GM13977 (cell line): ENCODE data around the gene AFAP1L2.

Experiments
- DNase-seq: peaks from one replicate; pipeline ENCODE4 v3.0.0; 2012; ENCODE audit warnings: low spot score
- in situ Hi-C: fragments of 300-500 bp; cut with MboI; formaldehyde crosslinking; loops from one replicate; pipeline ENCODE4 v1.12.0; 2022; ENCODE audit warnings: low sequenced_read_pairs, low pct_unique_long_range_greater_than_20kb, mixed read lengths, inconsistent platforms; ENCODE audit not compliant: unreplicated experiment
- TF ChIP-seq, protein P1 (sequence below): IDR thresholded peaks from 2 replicates; pipeline ENCODE4 v1.5.1; 2012; ENCODE audit warnings: mild to moderate bottlenecking, control low read depth; ENCODE audit not compliant: insufficient read depth; ENCODE audit errors: extremely low read depth, missing control alignments

The AFAP1L2 gene, protein sequence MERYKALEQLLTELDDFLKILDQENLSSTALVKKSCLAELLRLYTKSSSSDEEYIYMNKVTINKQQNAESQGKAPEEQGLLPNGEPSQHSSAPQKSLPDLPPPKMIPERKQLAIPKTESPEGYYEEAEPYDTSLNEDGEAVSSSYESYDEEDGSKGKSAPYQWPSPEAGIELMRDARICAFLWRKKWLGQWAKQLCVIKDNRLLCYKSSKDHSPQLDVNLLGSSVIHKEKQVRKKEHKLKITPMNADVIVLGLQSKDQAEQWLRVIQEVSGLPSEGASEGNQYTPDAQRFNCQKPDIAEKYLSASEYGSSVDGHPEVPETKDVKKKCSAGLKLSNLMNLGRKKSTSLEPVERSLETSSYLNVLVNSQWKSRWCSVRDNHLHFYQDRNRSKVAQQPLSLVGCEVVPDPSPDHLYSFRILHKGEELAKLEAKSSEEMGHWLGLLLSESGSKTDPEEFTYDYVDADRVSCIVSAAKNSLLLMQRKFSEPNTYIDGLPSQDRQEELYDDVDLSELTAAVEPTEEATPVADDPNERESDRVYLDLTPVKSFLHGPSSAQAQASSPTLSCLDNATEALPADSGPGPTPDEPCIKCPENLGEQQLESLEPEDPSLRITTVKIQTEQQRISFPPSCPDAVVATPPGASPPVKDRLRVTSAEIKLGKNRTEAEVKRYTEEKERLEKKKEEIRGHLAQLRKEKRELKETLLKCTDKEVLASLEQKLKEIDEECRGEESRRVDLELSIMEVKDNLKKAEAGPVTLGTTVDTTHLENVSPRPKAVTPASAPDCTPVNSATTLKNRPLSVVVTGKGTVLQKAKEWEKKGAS

DNA sequence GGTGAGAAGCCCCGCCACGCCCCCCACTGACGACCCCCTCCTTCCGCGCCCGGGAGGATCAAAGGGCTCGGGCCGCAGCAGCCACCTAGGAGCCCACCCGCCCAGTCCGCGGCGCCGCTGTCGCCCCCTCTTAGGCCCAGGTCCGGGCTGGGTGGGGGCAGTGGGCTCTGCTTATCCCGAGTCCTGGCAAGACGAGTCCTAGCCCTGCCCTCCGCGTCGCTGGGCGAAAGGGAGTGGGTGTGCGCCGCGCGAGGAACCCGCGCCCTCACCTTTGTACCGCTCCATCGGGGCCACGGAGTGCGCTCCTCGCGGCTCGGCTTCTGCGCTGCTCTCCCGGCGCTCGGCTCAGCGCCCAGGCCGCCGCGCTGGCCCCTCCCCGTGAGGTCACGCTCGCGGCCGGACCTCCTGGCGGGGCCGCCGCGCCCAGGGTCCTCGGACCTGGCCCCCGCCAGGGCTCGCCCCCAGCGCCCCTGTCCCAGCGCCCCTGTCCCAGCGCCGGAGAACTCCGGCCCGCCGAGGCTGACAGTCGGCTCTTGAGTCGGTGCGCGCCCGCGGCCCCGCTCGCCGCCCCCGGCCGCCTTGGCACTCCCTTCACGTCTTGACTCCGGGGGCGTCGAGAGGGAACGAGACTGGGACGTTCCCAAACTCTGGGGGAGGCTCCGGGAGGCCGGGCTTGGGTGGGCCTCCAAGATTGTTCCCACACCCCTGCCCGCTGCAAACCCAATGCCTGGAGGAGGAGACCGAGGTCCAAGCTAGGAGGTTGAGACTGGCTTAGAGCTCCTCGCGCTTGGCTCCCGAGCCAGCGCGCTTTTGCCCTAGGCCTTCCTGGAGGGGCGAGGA is at the start of gene AFAP1L2:
TSS of gene AFAP1L2 (minus strand) at position 332 of the 840 bp plus-strand sequence. CDS start at position 285, 47 bp downstream.
- TF ChIP-seq, protein P1, sequence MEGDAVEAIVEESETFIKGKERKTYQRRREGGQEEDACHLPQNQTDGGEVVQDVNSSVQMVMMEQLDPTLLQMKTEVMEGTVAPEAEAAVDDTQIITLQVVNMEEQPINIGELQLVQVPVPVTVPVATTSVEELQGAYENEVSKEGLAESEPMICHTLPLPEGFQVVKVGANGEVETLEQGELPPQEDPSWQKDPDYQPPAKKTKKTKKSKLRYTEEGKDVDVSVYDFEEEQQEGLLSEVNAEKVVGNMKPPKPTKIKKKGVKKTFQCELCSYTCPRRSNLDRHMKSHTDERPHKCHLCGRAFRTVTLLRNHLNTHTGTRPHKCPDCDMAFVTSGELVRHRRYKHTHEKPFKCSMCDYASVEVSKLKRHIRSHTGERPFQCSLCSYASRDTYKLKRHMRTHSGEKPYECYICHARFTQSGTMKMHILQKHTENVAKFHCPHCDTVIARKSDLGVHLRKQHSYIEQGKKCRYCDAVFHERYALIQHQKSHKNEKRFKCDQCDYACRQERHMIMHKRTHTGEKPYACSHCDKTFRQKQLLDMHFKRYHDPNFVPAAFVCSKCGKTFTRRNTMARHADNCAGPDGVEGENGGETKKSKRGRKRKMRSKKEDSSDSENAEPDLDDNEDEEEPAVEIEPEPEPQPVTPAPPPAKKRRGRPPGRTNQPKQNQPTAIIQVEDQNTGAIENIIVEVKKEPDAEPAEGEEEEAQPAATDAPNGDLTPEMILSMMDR = no peak
- peak; percentile 65 for DNase-seq
- in situ Hi-C loops = no loop called here

DNA sequence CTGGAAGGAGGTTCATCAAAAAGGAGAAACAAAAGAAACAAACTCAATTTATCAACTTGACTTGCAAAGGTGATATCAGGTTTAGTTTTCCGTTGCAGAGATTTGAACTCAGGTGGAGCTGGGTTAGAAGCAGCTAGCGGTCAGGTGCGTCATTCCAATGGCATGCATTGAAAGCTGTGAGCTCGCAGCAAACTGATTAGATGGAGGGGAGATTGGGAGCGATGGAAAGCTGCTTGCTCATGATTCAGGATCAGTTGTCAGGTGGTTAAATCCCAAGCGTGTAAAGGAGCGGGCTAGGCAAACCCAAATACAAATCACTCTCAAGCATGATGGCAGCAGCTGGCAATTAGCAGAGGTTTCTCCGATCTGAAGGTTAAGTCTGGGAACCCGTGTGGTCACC is 49.3 kb upstream of the AFAP1L2 start:
- in situ Hi-C loops = no loop called here
- DNase-seq = no peak
- TF ChIP-seq, protein P1 = no peak

DNA sequence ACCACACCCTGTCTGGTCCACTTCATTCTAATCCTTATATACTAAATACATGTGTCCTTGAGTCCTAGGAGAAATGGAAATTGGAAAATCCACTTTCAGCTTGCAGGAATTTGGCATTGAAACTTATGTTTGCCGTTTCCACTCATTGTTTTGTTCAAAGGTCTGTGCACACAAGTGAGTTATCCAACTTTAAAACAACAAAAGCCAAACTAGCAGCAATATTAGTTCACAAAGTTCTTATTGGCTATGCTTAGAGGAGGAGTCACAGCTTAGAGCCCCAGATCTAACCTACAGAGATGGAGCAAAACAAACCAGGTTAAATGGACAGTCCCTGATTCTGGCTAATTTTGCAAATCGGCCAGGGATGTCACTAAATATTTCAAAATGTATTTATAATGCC is 44.6 kb upstream of the AFAP1L2 start:
- TF ChIP-seq, protein P1 = no peak
- DNase-seq = no peak
- in situ Hi-C loops = no loop called here

DNA sequence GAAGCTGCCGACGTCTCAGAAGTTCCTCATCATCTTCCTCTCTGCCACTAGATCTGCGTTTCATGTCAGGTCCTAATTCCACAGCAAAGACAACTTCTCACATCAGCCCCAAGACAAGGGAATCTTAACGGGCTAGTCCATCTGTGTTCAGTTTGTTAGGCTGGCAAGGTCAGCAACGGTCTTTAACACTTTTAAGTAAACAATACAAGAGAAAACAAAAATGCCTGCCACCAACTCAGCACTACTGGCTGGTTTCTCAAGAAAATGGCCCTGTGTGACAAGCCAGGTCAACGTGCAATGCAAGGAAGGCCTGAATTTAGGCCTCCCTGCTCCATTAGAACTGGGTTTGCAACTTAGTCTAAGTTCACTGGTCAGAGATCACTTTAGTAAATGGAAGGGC is 41.0 kb upstream of the AFAP1L2 start:
- in situ Hi-C loops = no loop called here
- no peak for DNase-seq
- TF ChIP-seq, protein P1 = no peak

DNA sequence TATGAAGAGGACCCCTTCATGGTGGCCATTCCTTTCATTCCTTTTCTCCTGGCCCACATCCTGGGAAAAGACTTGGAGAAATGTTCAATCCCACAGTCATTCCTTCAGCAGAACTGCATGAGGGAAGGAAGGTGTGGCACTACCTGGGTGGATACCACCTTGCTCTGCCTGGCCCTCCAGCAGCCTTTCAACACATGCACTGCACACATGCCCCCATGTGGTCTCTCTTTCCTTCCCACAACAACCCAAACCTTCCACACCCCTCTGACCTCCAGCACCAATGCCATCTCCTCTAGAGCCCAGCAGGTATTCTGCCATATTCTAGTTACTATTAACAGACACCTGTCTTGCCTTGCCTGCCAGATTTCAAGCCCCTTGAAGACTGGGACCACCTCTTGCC is 40.5 kb upstream of the AFAP1L2 start:
- in situ Hi-C loops = no loop called here
- TF ChIP-seq, protein P1 = no peak
- DNase-seq = no peak

DNA sequence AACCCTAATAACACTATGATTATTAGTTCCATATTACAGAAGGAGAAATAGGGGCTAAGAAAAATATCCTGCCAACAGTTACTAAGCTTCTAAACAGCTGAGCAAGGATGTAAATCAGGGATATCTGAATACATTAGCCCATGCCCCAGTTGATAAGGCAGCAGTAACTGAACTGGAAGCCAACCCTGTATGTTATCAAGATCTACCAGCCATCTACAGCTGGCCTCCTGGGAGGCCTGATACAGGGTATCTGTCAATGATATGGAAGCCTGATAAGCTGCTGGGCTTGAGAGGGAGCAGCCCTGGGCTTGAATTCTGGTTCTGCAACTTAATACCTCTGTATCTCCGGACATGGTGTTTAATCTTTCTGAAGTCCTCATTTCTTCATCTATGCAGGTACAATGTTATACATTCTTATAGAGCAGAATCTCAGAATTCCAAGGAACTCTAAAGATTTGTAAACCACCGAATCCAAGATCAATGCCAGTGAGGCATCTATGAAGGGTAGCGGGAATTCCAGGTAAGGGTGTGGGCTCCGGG is 37.9 kb upstream of the AFAP1L2 start:
- DNase-seq = no peak
- in situ Hi-C loops = no loop called here
- TF ChIP-seq, protein P1 = no peak
